Smooth muscle cell (in vitro differentiated cells): ENCODE data around the gene ARAP2. TPM values are rescaled to one million over a fixed set of nuclear protein-coding genes. Genes with fewer than 3 reads are reported as not detected.

ENCODE experiments used
- DNase-seq: peaks from one replicate; lab custom pipeline; 2025; ENCODE audit not compliant: unreplicated experiment; lab: John Stamatoyannopoulos, UW
- H2AFZ ChIP-seq: fragments of 200-600 bp; sonication (generic); 2 replicates; pipeline ENCODE4 v1.6.0; 2016; ENCODE audit warnings: antibody characterized with exemption, low read depth, mild to moderate bottlenecking
- H3F3A ChIP-seq: fragments of 200-600 bp; sonication (generic); 2 replicates; pipeline ENCODE4 v1.6.0; 2017; ENCODE audit warnings: antibody characterized with exemption, low read depth
- H3K27ac ChIP-seq: fragments of 200-600 bp; sonication (generic); 2 replicates; pipeline ENCODE4 v1.5.1; 2016; ENCODE audit warnings: low read depth, mild to moderate bottlenecking
- H3K27me3 ChIP-seq: fragments of 200-600 bp; sonication (generic); 2 replicates; pipeline ENCODE4 v1.6.1; 2016; ENCODE audit warnings: low read depth, mild to moderate bottlenecking
- H3K36me3 ChIP-seq: fragments of 200-600 bp; sonication (generic); 2 replicates; pipeline ENCODE4 v1.5.1; 2016; ENCODE audit warnings: low read depth
- H3K4me1 ChIP-seq: fragments of 200-600 bp; sonication (generic); 2 replicates; pipeline ENCODE4 v1.5.1; 2016; ENCODE audit warnings: low read depth
- H3K4me2 ChIP-seq: fragments of 200-600 bp; sonication (generic); 2 replicates; pipeline ENCODE4 v1.6.0; 2016; ENCODE audit warnings: mild to moderate bottlenecking
- H3K4me3 ChIP-seq: fragments of 200-600 bp; sonication (generic); 2 replicates; pipeline ENCODE4 v1.5.1; 2016; ENCODE audit warnings: mild to moderate bottlenecking
- H3K79me2 ChIP-seq: fragments of 200-600 bp; sonication (generic); 2 replicates; pipeline ENCODE4 v1.6.0; 2016; ENCODE audit warnings: low read depth, mild to moderate bottlenecking
- H3K9ac ChIP-seq: fragments of 200-600 bp; sonication (generic); 2 replicates; pipeline ENCODE4 v1.6.0; 2016; ENCODE audit warnings: low read depth
- H3K9me3 ChIP-seq: fragments of 200-600 bp; sonication (generic); replicated peaks from 2 replicates; pipeline ENCODE4 v1.5.1; 2016; ENCODE audit warnings: low read depth
- H4K20me1 ChIP-seq: fragments of 200-600 bp; sonication (generic); 2 replicates; pipeline ENCODE4 v1.6.0; 2016; ENCODE audit warnings: low read depth
- WGBS: methylation state at CpG from one replicate; pipeline ENCODE4 v1.1.7; 2016; ENCODE audit warnings: low lambda C conversion rate; 5-methylcytosine and 5-hydroxymethylcytosine counted together
- polyA plus RNA-seq: library from polyadenylated mRNA; unstranded; fragments of >200 nt; fragmentation: Nextera tagmentation; extraction: Ambion mirVana; gene quantifications from 2 replicates; pipeline ENCODE4 v1.2.1, GENCODE V29; 2016
- total RNA-seq: library from RNA; depleted of rRNA; stranded (reverse); fragments of >200 nt; gene quantifications from 2 replicates; pipeline ENCODE4 v1.2.3, GENCODE V29; 2014
- TF ChIP-seq, protein P1 (sequence below): fragments of 200-600 bp; sonication (generic); IDR thresholded peaks from 2 replicates; pipeline ENCODE4 v1.5.1; 2017; ENCODE audit warnings: borderline replicate concordance, mild to moderate bottlenecking, antibody characterized with exemption; ENCODE audit not compliant: insufficient read depth, poor library complexity, severe bottlenecking

Gene ARAP2
- total and polyA plus RNA-seq, 2 experiments from 2014 or later, result 1.2 to 17.9 TPM

- no peaks in the 10 kb centered on the region for H3K27me3 ChIP-seq
- no peaks in the 10 kb centered on the region for H3K4me1 ChIP-seq
- no peak overlapping the region for H2AFZ ChIP-seq
- H3K4me3 ChIP-seq, result no peak overlapping the region
- TF ChIP-seq, protein P1, sequence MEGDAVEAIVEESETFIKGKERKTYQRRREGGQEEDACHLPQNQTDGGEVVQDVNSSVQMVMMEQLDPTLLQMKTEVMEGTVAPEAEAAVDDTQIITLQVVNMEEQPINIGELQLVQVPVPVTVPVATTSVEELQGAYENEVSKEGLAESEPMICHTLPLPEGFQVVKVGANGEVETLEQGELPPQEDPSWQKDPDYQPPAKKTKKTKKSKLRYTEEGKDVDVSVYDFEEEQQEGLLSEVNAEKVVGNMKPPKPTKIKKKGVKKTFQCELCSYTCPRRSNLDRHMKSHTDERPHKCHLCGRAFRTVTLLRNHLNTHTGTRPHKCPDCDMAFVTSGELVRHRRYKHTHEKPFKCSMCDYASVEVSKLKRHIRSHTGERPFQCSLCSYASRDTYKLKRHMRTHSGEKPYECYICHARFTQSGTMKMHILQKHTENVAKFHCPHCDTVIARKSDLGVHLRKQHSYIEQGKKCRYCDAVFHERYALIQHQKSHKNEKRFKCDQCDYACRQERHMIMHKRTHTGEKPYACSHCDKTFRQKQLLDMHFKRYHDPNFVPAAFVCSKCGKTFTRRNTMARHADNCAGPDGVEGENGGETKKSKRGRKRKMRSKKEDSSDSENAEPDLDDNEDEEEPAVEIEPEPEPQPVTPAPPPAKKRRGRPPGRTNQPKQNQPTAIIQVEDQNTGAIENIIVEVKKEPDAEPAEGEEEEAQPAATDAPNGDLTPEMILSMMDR, result no peak
- H3K79me2 ChIP-seq, result no peaks in the 10 kb centered on the region
- H3K36me3 ChIP-seq, result no peaks in the 10 kb centered on the region
- H3K4me2 ChIP-seq, result no peak overlapping the region
- H3K9me3 ChIP-seq, result no peaks in the 10 kb centered on the region
- no peak for DNase-seq
- no peaks in the 10 kb centered on the region for H3F3A ChIP-seq
- WGBS, result 90% methylated on average over 7 of the region's 7 CpGs
- H3K9ac ChIP-seq, result no peak overlapping the region
- no peak overlapping the region for H3K27ac ChIP-seq
- H4K20me1 ChIP-seq, result no peaks in the 10 kb centered on the region
Observed at GRCh38 chr4:36196145-36196913, 48.0 kb downstream of the ARAP2 start.

- H3K9me3 ChIP-seq, result no peaks in the 10 kb centered on the region
- H3F3A ChIP-seq, result no peaks in the 10 kb centered on the region
- H3K9ac ChIP-seq, result no peak overlapping the region
- no peaks in the 10 kb centered on the region for H3K79me2 ChIP-seq
- no peak overlapping the region for H3K4me2 ChIP-seq
- H3K4me1 ChIP-seq, result no peaks in the 10 kb centered on the region
- H3K27me3 ChIP-seq, result no peaks in the 10 kb centered on the region
- H3K27ac ChIP-seq, result no peak overlapping the region
- H3K4me3 ChIP-seq, result no peak overlapping the region
- no peaks in the 10 kb centered on the region for H3K36me3 ChIP-seq
- WGBS, result 92% methylated on average over 1 of the region's 1 CpG
- H2AFZ ChIP-seq, result no peak overlapping the region
- no peaks in the 10 kb centered on the region for H4K20me1 ChIP-seq
- no peak for DNase-seq
- TF ChIP-seq, protein P1, result no peak
Observed at GRCh38 chr4:36192922-36193321, 51.4 kb downstream of the ARAP2 start.

GRCh38 chr4:36189511-36190226 is 54.6 kb downstream of the ARAP2 start:
- Histone ChIP-seq H3K27me3 (no peaks in the 10 kb centered on the region), H3K4me3 (no peak overlapping the region), H3K9me3 (no peaks in the 10 kb centered on the region), H3K4me2 (no peak overlapping the region), H3K4me1 (no peaks in the 10 kb centered on the region), H3F3A (no peaks in the 10 kb centered on the region), H3K9ac (no peak overlapping the region), H3K36me3 (no peaks in the 10 kb centered on the region), H4K20me1 (no peaks in the 10 kb centered on the region), H3K27ac (no peak overlapping the region), H3K79me2 (no peaks in the 10 kb centered on the region), H2AFZ (no peak overlapping the region)
- WGBS, result 86% methylated on average over 3 of the region's 3 CpGs
- no peak for DNase-seq
- TF ChIP-seq, protein P1, result no peak
